GM19023 (cell line): ENCODE measurements around the gene NPW.

ENCODE experiments used
- ATAC-seq: cut with Tn5 transposase; IDR thresholded peaks from one replicate; pipeline ENCODE4 v1.9.1; 2021; ENCODE audit warnings: mild to moderate bottlenecking, moderate library complexity; ENCODE audit not compliant: unreplicated experiment

Gene NPW

DNA sequence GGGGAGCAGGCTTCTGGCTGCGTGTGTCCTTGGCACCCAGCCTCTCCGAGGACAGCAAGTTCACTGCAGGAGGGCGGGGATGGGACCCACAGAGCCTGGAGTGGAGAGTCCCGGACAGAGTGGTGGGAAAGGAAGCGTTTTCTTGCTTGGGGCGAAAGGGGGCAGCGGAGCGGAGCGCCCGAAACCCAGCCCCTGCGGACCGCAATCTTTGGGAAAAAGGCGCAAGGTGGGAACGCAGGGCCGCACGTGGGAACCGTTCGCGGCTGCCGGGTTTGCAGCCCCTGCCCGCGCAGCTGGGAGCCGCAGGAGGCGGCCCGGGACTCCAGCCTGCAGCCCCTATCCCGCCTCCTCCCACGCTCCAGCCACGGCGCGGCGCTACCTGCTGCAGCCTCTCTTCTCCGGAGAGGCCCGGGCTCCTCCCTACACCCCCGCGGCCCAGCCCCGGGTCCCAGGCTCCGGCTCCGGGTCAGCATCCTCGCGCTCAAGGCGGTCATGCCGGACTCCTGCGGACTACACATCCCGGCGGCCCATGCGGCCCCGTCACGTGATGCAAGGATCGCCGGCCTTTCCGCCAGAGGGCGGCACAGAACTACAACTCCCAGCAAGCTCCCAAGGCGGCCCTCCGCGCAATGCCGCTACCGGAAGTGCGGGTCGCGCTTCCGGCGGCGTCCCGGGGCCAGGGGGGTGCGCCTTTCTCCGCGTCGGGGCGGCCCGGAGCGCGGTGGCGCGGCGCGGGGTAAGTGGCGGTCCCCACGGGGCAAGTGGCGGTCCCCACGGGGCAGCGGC is 27.9 kb downstream of the NPW start, which contains the start of the genes NTHL1 and TSC2:
TSS of gene NTHL1 (minus strand) at position 505 of the 786 bp plus-strand sequence. CDS start at position 494, 11 bp downstream.
TSS of gene TSC2 (plus strand) at position 656 of the 786 bp plus-strand sequence. CDS start 631 bp downstream, outside the sequence.
- ATAC-seq, result peak; percentile 94

DNA sequence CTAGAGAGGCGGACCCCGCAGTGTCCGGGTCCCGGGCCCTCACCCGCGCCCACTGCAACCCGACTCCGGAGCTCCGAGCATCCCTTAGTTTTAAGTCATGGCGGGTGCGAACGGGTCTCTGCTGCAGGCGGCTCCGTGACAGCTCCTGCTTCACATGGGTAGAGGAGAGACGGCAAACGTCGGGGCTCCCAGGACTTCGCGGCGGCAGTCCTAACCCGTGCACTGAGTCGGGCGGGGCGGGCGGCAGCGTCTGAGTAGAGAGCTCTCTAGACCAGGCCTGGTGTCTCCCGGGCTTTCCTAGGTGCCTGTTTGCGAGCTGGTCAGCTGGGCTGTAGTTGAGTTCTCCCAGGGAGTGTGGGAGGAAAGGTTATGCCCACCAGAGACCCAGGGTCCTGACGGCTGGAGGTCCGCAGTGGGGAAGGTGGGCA is 28.5 kb downstream of the NPW start:
- no peak for ATAC-seq

DNA sequence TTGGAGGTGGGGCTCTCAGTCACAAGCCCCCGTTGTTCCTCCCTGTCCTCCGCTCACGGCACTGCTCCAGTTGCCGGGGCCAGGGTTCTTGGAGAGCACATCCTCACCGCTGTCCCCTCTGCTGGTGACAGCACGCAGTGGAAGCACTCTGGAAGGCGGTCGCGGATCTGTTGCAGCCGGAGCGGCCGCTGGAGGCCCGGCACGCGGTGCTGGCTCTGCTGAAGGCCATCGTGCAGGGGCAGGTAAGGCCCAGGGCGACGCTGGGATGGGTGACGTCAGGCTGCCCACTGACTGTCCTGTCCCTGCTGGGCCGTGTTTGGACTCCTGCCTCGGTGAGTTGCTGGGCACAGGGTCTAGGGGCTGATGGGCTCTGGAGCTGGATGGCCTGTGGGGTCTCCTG is 33.6 kb downstream of the NPW start:
- no peak for ATAC-seq

DNA sequence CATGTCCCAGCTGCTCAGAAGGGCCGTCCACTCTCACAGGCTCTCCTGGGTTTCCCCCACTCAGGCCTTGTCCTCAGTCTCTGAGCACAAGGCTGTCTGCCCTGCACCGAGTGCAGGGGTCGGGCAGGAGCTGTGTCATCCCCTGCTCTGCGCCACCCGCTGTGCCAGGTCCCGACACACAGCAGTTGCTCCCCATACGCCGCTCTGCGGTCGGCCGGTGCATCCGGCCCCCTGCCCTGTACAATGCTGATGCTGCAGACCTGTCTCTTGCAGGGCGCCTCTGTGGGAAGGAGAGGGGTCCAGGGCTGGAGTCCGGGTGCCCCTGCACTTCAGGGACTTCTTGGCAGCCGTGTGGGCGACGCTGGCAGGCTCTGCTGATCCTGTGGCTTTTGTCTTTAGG is 34.3 kb downstream of the NPW start:
- no peak for ATAC-seq

DNA sequence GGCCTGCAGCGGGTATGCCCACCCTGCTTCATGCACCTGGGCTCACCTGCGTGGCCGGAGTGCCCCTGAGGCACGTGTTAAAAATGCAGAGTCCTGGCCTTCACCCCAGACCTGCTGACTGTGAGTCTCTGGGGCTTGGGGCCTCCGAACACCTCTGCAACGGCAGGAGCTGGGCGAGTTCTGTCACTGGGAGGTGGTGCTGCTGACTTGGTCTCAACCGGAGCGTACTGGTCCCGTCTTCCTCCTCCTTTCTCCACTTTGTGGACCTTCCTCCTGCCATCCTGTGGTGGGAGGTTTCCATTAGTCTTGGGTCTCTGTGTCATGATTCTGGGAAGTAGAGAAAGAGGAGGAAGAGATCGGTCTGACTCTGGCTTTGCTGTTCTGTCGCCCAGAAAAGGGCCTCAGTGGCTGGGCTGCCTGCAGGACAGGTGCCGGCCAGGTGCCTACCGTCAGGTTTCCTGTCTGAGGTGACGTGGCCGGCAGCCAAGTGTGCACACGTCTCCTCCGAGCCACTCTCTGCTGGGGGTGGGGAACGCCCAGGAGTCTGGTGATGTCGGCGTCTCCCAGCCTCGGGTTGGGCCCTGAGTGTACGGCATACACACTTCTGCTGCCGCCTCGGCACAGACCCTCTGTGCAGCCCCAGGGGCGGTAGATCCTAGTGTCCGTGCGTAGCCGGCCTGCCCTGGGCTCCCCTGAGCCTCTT is 35.1 kb downstream of the NPW start:
- ATAC-seq, result no peak

DNA sequence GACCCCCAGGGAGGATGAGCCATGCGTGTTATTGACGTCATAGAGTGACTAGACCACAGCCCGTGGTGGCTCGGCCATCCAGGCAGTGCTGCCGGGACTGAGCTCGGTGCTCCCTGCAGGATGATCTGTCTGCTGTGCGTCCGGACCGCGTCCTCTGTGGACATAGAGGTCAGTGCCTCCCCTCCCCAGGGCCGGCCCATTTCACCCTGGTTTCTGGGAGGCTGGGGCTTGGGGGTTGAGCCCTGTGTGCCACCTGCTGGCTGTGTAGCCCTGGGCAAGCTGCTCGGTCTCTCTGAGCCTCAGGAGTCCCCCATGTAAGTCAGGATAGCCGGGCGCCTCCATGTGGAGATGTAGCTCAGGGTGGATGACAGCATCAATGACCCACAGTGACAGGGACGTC is 36.5 kb downstream of the NPW start:
- ATAC-seq, result no peak

DNA sequence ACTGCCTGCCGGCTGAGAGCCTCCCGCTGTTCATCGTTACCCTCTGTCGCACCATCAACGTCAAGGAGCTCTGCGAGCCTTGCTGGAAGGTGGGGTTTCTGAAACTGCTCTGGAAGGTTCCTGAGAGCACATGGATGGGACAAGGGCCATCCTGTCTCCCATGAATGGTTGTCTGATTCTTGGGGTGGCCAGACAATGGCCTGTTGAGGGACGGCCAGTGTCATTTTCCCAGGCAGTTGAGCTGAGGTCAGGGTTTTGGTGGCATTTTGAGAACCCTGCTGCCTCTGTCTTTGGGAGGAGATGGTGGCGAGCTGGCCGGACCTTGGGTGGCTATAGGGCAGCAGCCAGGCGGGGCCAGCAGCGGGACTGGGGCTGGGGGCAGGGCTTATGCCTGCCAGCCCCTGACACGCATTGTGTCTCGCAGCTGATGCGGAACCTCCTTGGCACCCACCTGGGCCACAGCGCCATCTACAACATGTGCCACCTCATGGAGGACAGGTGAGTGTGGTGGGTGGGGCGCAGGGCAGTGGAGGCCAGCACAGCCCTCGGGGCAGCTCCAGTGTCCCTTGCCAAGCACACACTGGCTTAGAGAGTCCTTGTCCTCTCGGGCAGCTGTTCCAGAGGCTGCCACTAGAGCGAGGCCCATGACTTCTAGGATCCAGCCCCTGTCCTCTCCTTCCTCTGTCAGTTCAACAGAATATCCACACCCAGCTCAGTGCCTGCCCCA is 37.3 kb downstream of the NPW start:
- no peak for ATAC-seq

DNA sequence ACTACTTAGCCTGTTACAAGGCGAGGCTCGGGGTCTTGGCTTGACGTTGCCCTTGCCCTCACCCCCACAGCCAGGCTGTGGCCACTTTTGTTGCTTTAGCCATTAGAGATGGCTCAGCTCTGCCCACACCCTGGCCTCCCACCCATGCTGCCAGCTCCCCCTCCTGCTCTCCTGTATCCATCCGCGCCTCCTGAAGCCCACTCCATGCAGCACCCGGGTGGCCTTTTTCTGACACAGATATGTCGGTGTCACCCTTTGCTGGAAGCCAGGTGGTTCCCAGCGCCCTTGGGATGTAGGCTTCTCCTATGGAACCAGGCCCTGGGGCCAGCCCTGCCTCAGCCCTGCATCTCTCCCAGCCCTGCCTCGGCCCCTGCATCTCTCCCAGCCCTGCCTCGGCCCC is 37.9 kb downstream of the NPW start:
- ATAC-seq, result no peak

DNA sequence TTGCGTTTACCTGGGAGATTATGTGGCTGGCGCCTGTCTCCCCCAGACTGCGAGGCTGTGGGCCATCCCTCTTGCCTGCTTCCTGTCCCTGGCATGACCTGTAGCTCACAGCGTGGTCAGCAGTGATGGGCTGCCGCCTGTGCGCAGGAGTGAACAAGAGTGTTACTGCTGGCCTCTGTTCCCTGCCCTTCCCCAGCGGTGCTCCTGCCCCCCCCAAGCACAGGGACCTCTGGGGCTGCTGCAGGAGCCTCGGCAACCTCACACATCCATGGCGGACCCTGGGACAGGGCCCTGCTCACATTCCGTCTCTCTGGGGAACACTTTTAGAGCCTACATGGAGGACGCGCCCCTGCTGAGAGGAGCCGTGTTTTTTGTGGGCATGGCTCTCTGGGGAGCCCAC is 38.8 kb downstream of the NPW start:
- no peak for ATAC-seq

DNA sequence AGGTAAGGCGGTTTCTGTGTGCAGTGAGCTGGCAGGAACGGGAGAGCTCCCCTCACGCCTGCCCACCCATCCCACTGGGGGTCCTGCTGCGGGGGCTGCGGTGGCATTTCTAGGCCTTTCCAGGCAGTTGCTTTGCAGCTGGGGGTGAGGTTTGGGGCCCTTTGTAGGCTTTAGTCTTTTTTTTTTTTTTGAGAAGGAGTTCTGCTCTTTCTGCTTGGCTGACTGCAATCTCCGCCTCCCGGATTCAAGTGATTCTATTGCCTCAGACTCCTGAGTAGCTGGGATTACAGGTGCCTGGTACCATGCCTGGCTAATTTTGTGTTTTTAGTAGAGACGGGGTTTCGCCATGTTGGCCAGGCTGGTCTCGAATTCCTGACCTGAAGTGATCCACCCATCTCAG is 39.3 kb downstream of the NPW start:
- no peak for ATAC-seq

DNA sequence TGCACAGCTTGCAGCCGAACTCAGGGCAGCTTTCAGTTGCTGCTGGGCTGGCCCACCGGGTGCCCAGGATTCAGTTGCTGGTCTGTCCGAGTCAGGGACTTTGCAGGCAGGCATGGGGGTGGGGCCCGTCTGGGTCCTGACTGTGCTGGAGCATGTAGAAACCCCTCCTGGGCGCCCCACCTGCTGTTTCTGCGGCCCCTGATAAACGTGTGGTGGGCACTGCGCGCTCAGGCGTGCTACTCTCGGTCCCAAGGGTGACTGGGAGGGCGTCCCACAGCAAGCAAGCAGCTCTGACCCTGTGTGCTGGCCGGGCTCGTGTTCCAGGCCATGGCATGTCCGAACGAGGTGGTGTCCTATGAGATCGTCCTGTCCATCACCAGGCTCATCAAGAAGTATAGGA is 40.8 kb downstream of the NPW start:
- no peak for ATAC-seq

DNA sequence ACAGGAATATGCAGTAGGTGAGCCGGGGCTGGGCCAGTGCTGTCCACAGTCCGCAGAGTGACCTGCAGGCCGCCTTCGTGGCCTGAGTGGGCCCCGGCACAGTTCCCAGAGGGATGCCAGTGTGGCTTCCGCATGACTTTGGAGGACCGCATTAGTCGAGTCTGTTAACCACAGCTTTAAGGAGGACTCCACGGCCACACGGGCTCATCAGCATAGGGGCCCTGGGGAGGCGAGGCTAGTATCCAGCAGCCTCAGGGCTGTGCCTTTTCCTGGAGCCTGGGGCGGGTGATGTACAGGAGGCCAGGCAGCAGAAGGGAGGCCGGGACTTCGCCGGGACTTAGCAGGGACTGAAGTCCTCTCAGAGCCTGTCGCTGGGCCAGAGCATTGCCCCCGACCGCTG is 41.4 kb downstream of the NPW start:
- ATAC-seq, result no peak

DNA sequence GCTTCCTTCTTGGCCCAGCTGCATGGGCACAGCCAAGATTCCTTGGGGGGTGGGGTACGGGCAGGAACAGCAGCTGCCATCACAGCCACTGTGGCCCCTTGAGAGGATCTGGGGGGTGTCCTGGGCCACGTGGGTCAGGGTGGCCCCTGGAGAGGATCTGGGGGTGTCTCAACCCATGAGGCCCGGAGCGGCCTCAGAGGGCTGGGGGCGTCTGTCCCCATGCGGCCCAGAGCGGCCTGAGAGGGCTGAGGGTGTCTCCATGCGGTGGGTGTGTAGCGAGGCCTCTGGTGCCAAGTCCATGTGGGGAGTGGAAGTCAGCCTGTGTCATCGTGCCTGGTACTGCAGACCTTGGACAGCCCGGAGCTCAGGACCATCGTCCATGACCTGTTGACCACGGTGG is 41.9 kb downstream of the NPW start:
- ATAC-seq, result no peak

DNA sequence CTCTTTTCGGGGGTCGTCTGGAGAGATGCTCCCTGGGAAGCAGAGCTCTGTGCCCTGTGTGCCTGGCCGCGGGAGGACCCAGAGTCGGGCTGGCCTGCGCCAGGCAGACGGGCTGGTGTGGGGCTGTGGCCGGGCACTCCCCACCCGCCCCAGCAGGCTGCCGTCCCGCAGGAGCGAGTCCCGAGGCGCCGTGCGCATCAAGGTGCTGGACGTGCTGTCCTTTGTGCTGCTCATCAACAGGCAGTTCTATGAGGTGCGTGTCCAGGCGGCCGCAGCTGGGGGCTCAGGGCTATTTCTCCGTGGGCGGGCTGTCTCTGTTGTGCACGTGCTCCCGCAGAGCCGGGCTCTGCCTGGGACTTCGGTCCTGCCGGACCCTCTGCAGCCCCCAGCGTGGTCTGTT is 43.2 kb downstream of the NPW start:
- ATAC-seq, result no peak

DNA sequence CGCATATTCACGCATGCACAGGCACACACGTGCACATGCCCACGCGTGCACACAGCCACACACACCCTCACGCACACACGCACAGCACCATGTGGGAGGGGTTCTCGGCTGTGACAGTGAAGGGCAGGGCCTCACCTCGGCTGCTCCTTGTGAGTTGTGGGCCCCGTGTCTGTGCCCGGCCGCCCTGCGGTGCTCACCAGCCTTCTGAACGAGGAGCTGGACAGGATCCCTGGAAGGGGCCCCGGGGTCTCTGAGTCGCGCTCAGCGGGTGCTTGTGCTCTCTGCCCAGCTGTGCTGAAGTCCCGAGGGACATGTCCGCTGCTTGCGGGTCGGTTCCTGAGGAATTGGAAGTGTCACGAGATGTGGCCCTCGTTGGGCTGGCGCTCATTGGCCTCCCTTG is 44.3 kb downstream of the NPW start:
- ATAC-seq, result no peak

DNA sequence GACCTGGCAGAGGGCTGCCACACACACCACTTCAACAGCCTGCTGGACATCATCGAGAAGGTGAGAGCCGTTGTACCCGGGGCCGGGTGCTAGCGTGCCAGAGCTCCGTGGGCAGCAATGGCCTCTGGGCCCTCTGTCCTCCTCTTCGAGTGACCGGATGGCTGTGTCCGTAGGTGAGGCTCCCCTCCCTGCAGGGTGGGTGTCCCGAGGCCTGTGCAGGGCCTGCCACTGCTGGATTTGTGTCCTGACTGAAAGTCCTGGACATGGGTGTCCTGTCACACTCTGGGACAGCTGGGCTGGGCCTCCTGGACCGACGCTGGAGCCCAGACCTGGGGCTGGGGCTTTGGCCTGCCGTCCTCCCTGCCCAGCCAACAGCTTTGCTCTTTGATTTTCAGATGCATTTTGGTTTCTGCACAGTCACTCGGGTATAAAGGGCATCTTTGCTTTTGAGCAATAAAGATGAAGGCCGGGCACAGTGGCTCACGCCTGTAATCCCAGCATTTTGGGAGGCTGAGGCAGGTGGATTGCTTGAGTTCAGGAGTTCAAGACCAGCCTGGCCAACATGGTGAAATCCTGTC is 44.9 kb downstream of the NPW start:
- no peak for ATAC-seq

DNA sequence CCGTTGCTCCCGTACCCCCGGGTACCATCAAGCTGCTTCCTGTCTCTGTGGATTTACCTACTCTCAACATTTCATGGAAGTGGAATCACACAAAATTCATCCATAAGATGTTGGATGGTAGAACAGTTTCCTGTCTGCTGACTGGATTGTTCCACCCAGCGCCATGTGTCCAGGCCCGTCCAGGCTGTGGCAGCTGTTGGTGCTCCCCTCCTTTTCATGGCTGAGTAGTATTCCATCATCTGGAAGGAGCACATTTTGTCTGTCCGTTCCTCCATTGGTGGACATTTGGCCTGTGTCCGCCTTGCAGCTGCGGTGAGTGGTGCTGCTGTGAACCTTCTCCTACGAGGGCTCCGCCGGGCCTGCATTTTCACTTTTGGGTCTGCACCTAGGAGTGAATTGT is 46.6 kb downstream of the NPW start:
- no peak for ATAC-seq
